ENCODE data around the gene SLC22A17.

DNA sequence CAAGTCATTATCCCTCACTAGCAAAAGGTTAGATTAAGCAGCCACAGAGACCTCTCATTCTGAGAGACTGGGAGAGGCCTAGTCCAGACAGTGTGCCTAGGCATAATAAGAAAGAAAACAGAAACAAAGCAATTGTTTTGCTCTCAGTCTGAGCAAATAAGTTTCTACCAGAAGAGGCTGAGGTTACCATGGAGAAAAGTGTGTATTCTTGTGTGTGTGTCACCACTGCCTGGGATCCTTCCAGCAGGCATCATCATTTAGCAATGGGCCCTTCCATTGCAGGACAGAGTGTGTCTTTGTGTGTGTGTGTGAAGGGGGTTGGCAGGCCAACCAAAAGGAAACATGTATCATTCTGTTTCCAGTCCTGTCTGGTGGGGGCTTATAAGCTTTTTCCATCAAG is 8.6 kb upstream of the SLC22A17 start:
- TF ChIP-seq KAT7 (CRISPR knock-in tag; IDR thresholded peaks at IDR 0.05; ENCODE audit: borderline replicate concordance) = no peak
- no peak for TF ChIP-seq SP1 (CRISPR knock-in tag; conservative IDR thresholded peaks at IDR 0.05)
- no peak for TF ChIP-seq TEAD4 (CRISPR knock-in tag; IDR thresholded peaks at IDR 0.05)
- no peak for TF ChIP-seq GTF2I (CRISPR knock-in tag; conservative IDR thresholded peaks at IDR 0.05)
- no peak for TF ChIP-seq TEAD1 (CRISPR knock-in tag; IDR thresholded peaks at IDR 0.05)
- TF ChIP-seq CTCF (IDR thresholded peaks at IDR 0.05) = no peak
- no peak for TF ChIP-seq IRF1 (CRISPR knock-in tag; IDR thresholded peaks at IDR 0.05)
- no peak for TF ChIP-seq NR3C1 (CRISPR knock-in tag; conservative IDR thresholded peaks at IDR 0.05; ENCODE audit: low read depth)
- TF ChIP-seq ELF4 (CRISPR knock-in tag; IDR thresholded peaks at IDR 0.05; ENCODE audit: low read depth) = no peak
- no peak for TF ChIP-seq CREB1 (CRISPR knock-in tag; IDR thresholded peaks at IDR 0.05)
- no peak for TF ChIP-seq FOXJ3 (CRISPR knock-in tag; IDR thresholded peaks at IDR 0.05; ENCODE audit: borderline replicate concordance)
- TF ChIP-seq ZBTB43 (CRISPR knock-in tag; IDR thresholded peaks at IDR 0.05) = no peak
- TF ChIP-seq MYBL2 (CRISPR knock-in tag; IDR thresholded peaks at IDR 0.05) = no peak
- TF ChIP-seq ZBTB21 (CRISPR knock-in tag; IDR thresholded peaks at IDR 0.05; ENCODE audit: borderline replicate concordance) = no peak
